Type B pancreatic cell (in vitro differentiated cells): Measurements from ENCODE around the gene PRR9. TPM values are rescaled to one million over a fixed set of nuclear protein-coding genes. Genes with fewer than 3 reads are reported as not detected.

ENCODE experiments used
- DNase-seq: peaks from one replicate; pipeline ENCODE4 v3.0.0; 2021; ENCODE audit warnings: mixed read lengths; ENCODE audit not compliant: unreplicated experiment; ENCODE audit errors: extremely low spot score
- H3K27ac Mint-ChIP-seq: 2 replicates; pipeline ENCODE4 v1.8.0; 2021; ENCODE audit warnings: mild to moderate bottlenecking, mixed read lengths
- H3K27me3 Mint-ChIP-seq: 2 replicates; pipeline ENCODE4 v1.8.0; 2021; ENCODE audit warnings: mixed read lengths
- H3K36me3 Mint-ChIP-seq: 2 replicates; pipeline ENCODE4 v1.8.0; 2021; ENCODE audit warnings: mixed read lengths
- H3K4me1 Mint-ChIP-seq: one replicate; pipeline ENCODE4 v1.8.0; 2021; ENCODE audit warnings: mixed read lengths; ENCODE audit not compliant: unreplicated experiment
- H3K4me3 Mint-ChIP-seq: 2 replicates; pipeline ENCODE4 v1.8.0; 2021; ENCODE audit warnings: mild to moderate bottlenecking, mixed read lengths
- H3K9me3 Mint-ChIP-seq: 2 replicates; pipeline ENCODE4 v1.8.0; 2021; ENCODE audit warnings: mixed read lengths
- CTCF ChIP-seq: fragments of 200-600 bp; sonication (generic); conservative IDR thresholded peaks from 2 replicates; pipeline ENCODE4 v1.5.0; 2021; ENCODE audit warnings: antibody characterized with exemption, mild to moderate bottlenecking
- total RNA-seq: library from RNA; stranded (reverse); gene quantifications from 2 replicates; pipeline ENCODE4 v1.2.1, GENCODE V29; 2021; ENCODE audit warnings: low replicate concordance

Gene PRR9
- total RNA-seq, 1 donor from 2014 or later, result not detected

GRCh38 chr1:153231363-153231762 lies 14.0 kb downstream of the PRR9 start:
- no peaks in the 10 kb centered on the region for H3K36me3 Mint-ChIP-seq
- no peak for TF ChIP-seq CTCF
- peaks cover 21% of the 10 kb centered on the region for H3K27me3 Mint-ChIP-seq
- no peaks in the 10 kb centered on the region for H3K9me3 Mint-ChIP-seq
- H3K4me3 Mint-ChIP-seq, result no peak overlapping the region
- no peak overlapping the region for H3K27ac Mint-ChIP-seq
- no peak for DNase-seq
- no peaks in the 10 kb centered on the region for H3K4me1 Mint-ChIP-seq

GRCh38 chr1:153231785-153232184 lies 14.4 kb downstream of the PRR9 start:
- Mint-ChIP-seq H3K9me3 (no peaks in the 10 kb centered on the region), H3K4me3 (no peak overlapping the region), H3K36me3 (no peaks in the 10 kb centered on the region), H3K27me3 (peaks cover 21% of the 10 kb centered on the region), H3K4me1 (no peaks in the 10 kb centered on the region), H3K27ac (no peak overlapping the region)
- no peak for DNase-seq
- TF ChIP-seq CTCF, result no peak

GRCh38 chr1:153232553-153232952 lies 15.2 kb downstream of the PRR9 start:
- H3K4me3 Mint-ChIP-seq, result no peak overlapping the region
- H3K27me3 Mint-ChIP-seq, result peaks cover 26% of the 10 kb centered on the region
- no peaks in the 10 kb centered on the region for H3K36me3 Mint-ChIP-seq
- no peak for DNase-seq
- H3K27ac Mint-ChIP-seq, result no peak overlapping the region
- H3K4me1 Mint-ChIP-seq, result no peaks in the 10 kb centered on the region
- TF ChIP-seq CTCF, result no peak
- H3K9me3 Mint-ChIP-seq, result no peaks in the 10 kb centered on the region

DNA sequence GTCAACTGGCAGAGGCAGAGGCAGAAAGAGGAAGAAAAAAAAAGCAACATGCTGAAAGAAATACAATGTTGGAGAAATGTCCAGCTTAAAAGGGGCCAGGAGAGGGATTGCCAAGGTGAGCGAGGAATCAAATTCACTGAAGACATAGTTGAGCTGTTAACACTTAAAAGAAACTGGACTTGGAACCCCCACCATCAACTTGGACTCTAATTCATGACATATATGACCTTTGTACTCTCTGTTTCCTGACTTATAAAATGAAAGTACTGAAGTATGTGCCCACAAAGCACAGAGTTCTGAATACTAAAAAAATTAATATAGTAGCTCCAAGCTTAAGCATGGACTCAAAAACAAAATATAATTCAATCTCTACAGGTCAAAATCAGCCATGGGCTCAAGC lies 16.1 kb downstream of the PRR9 start:
- no peaks in the 10 kb centered on the region for H3K9me3 Mint-ChIP-seq
- H3K4me3 Mint-ChIP-seq, result no peak overlapping the region
- TF ChIP-seq CTCF, result no peak
- no peak overlapping the region for H3K27ac Mint-ChIP-seq
- H3K36me3 Mint-ChIP-seq, result no peaks in the 10 kb centered on the region
- H3K4me1 Mint-ChIP-seq, result no peaks in the 10 kb centered on the region
- no peak for DNase-seq
- H3K27me3 Mint-ChIP-seq, result peaks cover 27% of the 10 kb centered on the region

DNA sequence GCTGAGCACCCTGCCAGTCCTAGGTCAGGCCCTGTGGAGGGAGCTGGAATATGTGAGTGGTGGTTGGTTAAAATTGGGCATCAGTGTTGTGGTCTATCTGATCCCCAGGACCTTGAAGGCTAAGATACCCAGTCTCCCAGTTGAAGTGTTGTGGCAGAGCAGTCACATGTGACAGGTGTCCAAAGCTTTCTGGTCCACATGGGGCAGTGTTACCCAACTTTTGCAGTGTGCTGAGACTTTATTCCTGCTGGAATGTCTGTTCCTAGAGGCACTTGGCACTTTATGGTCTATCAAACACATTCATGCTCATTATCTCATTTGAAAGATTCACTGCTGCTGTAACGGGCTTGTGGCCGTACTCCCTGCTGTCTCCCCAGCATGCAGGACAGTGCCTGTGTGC lies 21.1 kb downstream of the PRR9 start:
- peak; percentile 29 for TF ChIP-seq CTCF
- DNase-seq, result no peak
- Mint-ChIP-seq H3K36me3 (no peaks in the 10 kb centered on the region), H3K27me3 (peaks cover 6% of the 10 kb centered on the region), H3K27ac (no peak overlapping the region), H3K9me3 (no peaks in the 10 kb centered on the region), H3K4me1 (no peaks in the 10 kb centered on the region), H3K4me3 (no peak overlapping the region)

- no peak for DNase-seq
- Mint-ChIP-seq H3K36me3 (no peaks in the 10 kb centered on the region), H3K27ac (no peak overlapping the region), H3K4me1 (no peaks in the 10 kb centered on the region), H3K9me3 (peaks cover 9% of the 10 kb centered on the region), H3K4me3 (no peak overlapping the region), H3K27me3 (peaks cover 11% of the 10 kb centered on the region)
- TF ChIP-seq CTCF, result no peak
Measured at GRCh38 chr1:153242160-153242559, 24.8 kb downstream of the PRR9 start.
